ENCODE results near the gene CIT.

CIT gene

DNA sequence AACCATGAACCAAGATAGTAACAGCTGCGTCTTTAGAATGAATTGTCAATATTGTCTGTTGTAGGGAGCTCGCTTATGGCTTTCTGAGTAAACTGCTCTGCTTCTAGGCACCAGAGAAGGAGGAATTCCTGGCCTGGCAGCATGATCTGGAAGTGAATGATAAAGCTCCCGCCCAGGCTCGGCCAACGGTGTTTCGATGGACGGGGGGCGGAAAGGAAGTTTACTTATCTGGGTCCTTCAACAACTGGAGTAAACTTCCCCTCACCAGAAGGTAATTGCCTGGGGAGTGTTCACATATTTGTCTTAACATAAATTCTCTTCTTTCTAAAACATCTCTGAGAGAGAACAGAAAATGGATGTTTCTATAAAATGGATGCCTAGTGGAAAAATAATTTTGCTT is 204.9 kb downstream of the CIT start:
- TF ChIP-seq CTCF (conservative IDR thresholded peaks at IDR 0.05; ENCODE audit: low read length): no peak
- no peak overlapping the region for H3K4me3 ChIP-seq (ENCODE audit: low read length)
- DNase-seq (ENCODE audit: low read depth): no peak

DNA sequence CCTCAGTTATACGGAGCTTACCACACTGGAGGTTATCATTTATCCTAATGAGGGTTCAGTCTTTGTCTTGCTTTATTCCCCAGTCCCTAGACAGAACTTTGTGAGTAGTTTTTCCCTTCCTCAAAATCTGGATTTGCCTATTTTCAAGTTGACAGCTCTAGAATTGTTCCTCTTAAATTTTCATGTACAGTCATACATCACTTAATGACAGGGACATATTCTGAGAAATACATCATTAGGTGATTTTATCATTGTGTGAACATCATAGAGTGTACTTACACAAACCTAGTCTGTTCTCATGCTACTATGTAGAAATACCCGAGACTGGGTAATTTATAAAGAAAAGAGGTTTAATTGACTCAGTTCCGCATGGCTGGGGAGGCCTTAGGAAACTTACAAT is 206.1 kb downstream of the CIT start:
- no peak overlapping the region for H3K4me3 ChIP-seq (ENCODE audit: low read length)
- TF ChIP-seq CTCF (conservative IDR thresholded peaks at IDR 0.05; ENCODE audit: low read length): no peak
- no peak for DNase-seq (ENCODE audit: low read depth)

GRCh38 chr12:119669744-119670472 is 207.2 kb downstream of the CIT start:
- H3K4me3 ChIP-seq (ENCODE audit: low read length): no peak overlapping the region
- no peak for DNase-seq (ENCODE audit: low read depth)
- TF ChIP-seq CTCF (conservative IDR thresholded peaks at IDR 0.05; ENCODE audit: low read length): no peak

DNA sequence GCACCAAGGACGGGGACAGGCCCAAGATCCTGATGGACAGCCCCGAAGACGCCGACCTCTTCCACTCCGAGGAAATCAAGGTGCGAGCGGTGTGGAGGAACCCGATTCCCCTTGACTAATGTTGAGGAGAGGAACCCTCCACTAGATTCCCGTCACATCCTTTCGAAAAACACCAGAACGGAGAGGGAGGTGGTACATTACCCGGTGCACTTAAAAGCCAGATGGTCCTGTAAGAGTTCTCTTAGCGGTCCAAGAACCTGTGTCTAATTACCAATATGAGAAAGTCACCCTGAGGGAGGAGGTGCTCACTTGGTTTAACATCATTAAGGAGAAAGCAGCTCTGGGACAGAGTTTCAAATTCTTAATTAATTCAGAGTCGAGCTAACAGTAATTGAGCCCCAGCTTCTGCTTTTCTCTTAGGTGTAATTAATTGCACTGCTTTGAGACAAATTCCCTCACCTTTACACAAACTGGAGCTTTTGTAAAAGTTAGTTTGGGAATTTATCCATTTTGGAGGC is 208.7 kb downstream of the CIT start:
- DNase-seq (ENCODE audit: low read depth): peak; percentile 25
- H3K4me3 ChIP-seq (ENCODE audit: low read length): peak overlapping the region; percentile 94
- TF ChIP-seq CTCF (conservative IDR thresholded peaks at IDR 0.05; ENCODE audit: low read length): no peak

DNA sequence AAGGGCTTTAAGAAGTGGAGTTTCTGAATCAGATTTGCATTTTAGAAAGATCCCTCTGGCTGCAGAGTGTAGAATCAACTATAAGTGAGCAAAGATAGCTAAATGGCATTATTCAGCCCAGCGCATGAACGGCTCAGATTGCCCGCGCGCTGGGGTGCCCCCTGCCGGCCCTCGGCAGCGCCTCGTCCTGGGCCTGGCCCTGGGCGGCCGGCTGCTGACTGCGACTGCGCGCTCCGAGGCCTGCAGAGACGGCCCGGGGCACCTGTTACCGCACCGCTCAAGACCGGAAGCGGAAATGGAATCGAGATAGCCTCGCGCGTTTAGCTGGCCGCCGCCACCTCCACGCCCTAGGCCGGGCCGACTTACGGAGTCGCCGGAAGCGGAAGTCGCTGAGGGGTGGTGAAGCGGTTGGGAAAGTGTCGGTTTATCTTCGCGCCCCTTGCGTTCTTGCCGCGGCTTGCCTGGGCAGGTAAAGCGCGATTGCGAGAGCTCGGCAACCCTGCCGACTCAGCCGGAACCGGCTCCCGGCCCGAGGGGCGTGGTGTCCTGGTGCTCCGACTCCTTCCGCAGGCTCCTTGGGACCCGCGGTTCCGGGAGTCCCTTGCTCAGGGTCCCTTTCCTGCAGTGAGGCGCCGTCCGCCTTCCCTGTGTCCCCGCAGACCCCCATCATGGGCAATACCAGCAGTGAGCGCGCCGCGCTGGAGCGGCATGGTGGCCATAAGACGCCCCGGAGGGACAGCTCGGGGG is 209.4 kb downstream of the CIT start, which contains the start of gene PRKAB1:
TSS of gene PRKAB1 (plus strand) at position 557 of the 747 bp plus-strand sequence. CDS start at position 669, 112 bp downstream.
- DNase-seq (ENCODE audit: low read depth): peak; percentile 97
- TF ChIP-seq CTCF (conservative IDR thresholded peaks at IDR 0.05; ENCODE audit: low read length): peak; percentile 61
- peak within 1 kb of the TSS; percentile 94 for H3K4me3 ChIP-seq (ENCODE audit: low read length)

GRCh38 chr12:119666900-119667576 is 210.1 kb downstream of the CIT start:
- no peak for TF ChIP-seq CTCF (conservative IDR thresholded peaks at IDR 0.05; ENCODE audit: low read length)
- H3K4me3 ChIP-seq (ENCODE audit: low read length): peak overlapping the region; percentile 58
- no peak for DNase-seq (ENCODE audit: low read depth)

Data from AG10803 (cell line).